ENCODE measurements around the gene ZCCHC14.

Gene ZCCHC14

GRCh38 chr16:87474017-87474416, 18.8 kb downstream of the ZCCHC14 start:
- DNase-seq = no peak

- no peak for DNase-seq
Measured at GRCh38 chr16:87472935-87473334, 19.9 kb downstream of the ZCCHC14 start.

- DNase-seq = no peak
Measured at GRCh38 chr16:87472142-87472778, 20.6 kb downstream of the ZCCHC14 start.

GRCh38 chr16:87471278-87472141, 21.3 kb downstream of the ZCCHC14 start:
- DNase-seq = no peak

- DNase-seq = no peak
Measured at GRCh38 chr16:87470332-87470731, 22.5 kb downstream of the ZCCHC14 start.

GRCh38 chr16:87469169-87469568, 23.7 kb downstream of the ZCCHC14 start:
- DNase-seq = no peak

GRCh38 chr16:87468550-87468949, 24.3 kb downstream of the ZCCHC14 start:
- DNase-seq = no peak

GRCh38 chr16:87466975-87467501, 25.8 kb downstream of the ZCCHC14 start:
- DNase-seq = no peak

GRCh38 chr16:87465879-87466278, 26.9 kb downstream of the ZCCHC14 start:
- DNase-seq = no peak

GRCh38 chr16:87465306-87465705, 27.5 kb downstream of the ZCCHC14 start:
- DNase-seq = peak; percentile 77

- peak; percentile 62 for DNase-seq
Measured at GRCh38 chr16:87464691-87465300, 28.0 kb downstream of the ZCCHC14 start.

- no peak for DNase-seq
Measured at GRCh38 chr16:87463722-87464690, 28.8 kb downstream of the ZCCHC14 start.

- no peak for DNase-seq
Measured at GRCh38 chr16:87461466-87461991, 31.3 kb downstream of the ZCCHC14 start.

- DNase-seq = no peak
Measured at GRCh38 chr16:87460936-87461335, 31.9 kb downstream of the ZCCHC14 start.

- DNase-seq = no peak
Measured at GRCh38 chr16:87459833-87460232, 33.0 kb downstream of the ZCCHC14 start.

GRCh38 chr16:87459027-87459426, 33.8 kb downstream of the ZCCHC14 start:
- no peak for DNase-seq

GRCh38 chr16:87458424-87458915, 34.4 kb downstream of the ZCCHC14 start:
- no peak for DNase-seq

GRCh38 chr16:87457709-87458423, 35.0 kb downstream of the ZCCHC14 start:
- no peak for DNase-seq

GRCh38 chr16:87457061-87457611, 35.7 kb downstream of the ZCCHC14 start:
- no peak for DNase-seq

- DNase-seq = no peak
Measured at GRCh38 chr16:87454391-87454790, 38.4 kb downstream of the ZCCHC14 start.

- peak; percentile 4 for DNase-seq
Measured at GRCh38 chr16:87453326-87453725, 39.5 kb downstream of the ZCCHC14 start.
